Neuron (in vitro differentiated cells): ENCODE measurements around the gene EDEM2.

Experiments
- H2AFZ ChIP-seq: one replicate; pipeline ENCODE4 v1.6.1; 2013; ENCODE audit warnings: low read depth, mild to moderate bottlenecking, inconsistent platforms, low read length, moderate library complexity
- H3K27me3 ChIP-seq: one replicate; pipeline ENCODE4 v1.6.1; 2013; ENCODE audit warnings: low read length; ENCODE audit not compliant: insufficient read depth
- H3K36me3 ChIP-seq: one replicate; pipeline ENCODE4 v1.6.1; 2013; ENCODE audit warnings: low read length; ENCODE audit not compliant: insufficient read depth
- H3K4me1 ChIP-seq: one replicate; pipeline ENCODE4 v1.6.1; 2013; ENCODE audit warnings: low read length; ENCODE audit not compliant: insufficient read depth
- H3K4me3 ChIP-seq: 2 replicates; pipeline ENCODE4 v1.5.1; 2013; ENCODE audit warnings: mild to moderate bottlenecking, low read length, moderate library complexity
- H3K9me3 ChIP-seq: one replicate; pipeline ENCODE4 v1.6.1; 2013; ENCODE audit warnings: low read length

Gene EDEM2

DNA sequence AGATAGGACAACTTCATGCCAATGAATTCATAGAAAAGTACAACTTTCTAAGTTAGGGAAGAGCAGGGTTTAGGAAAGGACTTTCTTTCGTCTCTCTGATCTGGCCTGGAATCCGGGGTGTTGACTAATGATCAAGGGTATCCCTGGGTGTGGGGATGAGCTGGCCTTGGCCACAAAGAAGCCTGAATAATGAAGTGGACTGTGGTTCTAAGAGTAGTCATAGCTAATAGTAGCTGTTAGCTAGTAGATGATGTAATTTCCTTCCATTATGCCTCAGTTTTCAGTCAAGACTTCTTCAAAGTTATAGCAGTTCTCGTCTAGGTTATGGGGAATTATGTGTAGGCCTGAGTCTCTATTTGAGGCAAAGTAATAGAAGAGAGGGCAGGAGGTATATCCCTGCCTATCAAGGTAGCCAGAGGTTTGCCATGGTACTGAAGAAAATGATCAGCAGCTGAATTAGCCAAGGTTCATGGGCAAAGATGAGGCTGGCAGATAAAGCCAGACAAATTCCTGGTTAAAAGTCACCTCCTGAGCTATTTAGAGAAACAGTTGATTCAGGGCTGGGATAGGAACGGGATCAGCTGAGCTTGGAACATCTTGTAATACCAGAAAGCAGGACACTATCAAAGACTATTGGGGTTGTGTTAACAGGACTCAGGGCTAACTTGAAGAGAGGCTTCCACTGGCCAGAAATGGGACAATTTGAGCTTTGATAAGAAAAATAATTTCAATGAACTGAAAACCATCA lies 35.8 kb downstream of the EDEM2 start:
- H2AFZ ChIP-seq: no peak overlapping the region
- H3K4me1 ChIP-seq: peaks cover 1% of the 10 kb centered on the region
- no peaks in the 10 kb centered on the region for H3K27me3 ChIP-seq
- H3K9me3 ChIP-seq: no peaks in the 10 kb centered on the region
- peaks cover 4% of the 10 kb centered on the region for H3K36me3 ChIP-seq
- H3K4me3 ChIP-seq: no peak overlapping the region

DNA sequence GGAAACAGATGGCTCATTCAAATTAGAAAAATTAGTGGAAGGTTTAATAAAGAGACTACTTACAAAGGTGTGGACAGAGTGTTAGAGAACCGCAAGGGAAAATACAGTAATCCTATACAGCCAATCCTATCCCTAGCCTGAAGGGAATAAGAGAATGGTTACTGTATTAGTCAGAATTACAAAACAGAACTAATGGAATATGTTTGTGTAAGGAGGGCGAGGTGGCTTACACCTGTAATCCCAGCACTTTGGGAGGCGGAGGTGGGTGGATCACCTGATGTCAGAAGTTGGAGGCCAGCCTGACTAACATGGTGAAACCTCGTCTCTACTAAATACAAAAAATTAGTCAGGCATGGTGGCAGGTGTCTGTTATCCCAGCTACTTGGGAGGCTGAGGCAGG lies 38.2 kb downstream of the EDEM2 start:
- no peak overlapping the region for H2AFZ ChIP-seq
- H3K4me1 ChIP-seq: no peaks in the 10 kb centered on the region
- H3K27me3 ChIP-seq: no peaks in the 10 kb centered on the region
- H3K9me3 ChIP-seq: no peaks in the 10 kb centered on the region
- H3K36me3 ChIP-seq: no peaks in the 10 kb centered on the region
- no peak overlapping the region for H3K4me3 ChIP-seq

DNA sequence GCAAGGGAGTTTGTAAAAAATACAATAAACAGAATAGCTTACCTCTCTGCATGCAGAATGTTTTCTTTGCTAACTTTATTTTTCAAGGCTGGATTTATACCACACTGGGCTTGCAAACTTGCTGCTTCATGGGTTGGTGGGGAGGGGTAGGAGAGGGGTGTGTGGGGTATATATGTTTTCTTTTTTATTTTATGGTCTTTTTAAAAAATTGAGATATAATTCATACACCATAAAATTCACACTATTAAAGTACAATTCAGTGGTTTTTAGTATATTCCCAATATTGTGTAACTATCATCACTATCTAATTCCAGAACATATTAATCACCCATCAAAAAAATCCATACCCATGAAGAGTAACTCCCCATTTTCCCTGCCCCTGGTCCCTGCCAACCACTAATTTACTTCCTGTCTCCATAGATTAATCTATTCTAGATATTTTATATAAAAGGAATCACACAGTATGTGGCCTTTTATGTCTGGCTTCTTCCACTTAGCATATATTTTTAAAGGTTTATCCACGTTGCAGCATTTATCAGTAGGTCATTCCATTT lies 40.2 kb downstream of the EDEM2 start:
- Histone ChIP-seq H3K4me3 (no peak overlapping the region), H3K9me3 (no peaks in the 10 kb centered on the region), H3K36me3 (no peaks in the 10 kb centered on the region), H3K4me1 (no peaks in the 10 kb centered on the region), H2AFZ (no peak overlapping the region), H3K27me3 (no peaks in the 10 kb centered on the region)

DNA sequence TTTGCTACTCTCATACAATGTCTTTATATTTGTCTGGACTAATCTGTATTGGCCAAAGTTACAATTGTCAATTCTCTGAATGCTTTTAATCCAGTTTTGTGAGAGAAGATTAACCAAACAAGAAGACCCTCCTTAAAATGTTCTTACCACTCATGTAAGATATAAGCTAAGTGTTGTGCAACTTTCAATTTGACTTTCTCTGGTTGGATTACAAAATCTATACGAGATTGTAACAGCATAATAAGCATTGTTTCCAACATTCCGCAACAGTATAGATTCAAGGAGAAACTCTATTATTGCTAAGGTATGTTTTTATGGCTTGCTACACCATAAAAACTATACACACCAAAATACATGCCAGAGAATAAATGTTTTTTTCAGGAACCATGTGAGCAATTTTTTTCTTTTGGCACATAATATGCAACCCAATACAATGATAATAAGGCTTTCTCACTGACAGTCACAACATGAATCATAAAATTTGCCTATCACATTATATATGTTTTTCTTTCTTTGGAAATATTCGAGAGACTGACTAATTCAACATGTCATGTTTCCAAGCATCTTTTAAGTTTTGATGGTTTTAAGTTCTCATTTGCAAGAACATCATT lies 42.3 kb downstream of the EDEM2 start:
- Histone ChIP-seq H3K4me3 (no peak overlapping the region), H2AFZ (no peak overlapping the region), H3K36me3 (no peaks in the 10 kb centered on the region)

DNA sequence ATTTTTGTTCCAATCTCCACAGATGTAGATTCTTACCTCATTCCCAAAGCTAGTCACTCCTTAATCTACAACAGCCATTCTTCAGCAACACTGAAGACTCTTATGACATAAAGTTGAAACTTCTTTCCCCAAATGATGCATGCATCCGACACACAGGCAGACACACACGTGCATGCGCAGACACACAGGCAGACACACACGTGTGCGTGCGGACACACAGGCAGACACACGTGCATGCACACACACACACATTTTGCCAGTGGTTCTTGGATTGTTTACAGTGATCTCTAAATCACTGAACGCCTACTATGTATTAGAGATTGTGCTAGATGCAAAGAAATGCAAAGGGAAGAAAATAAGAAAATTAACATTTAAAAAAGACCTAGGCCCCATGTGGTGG lies 45.5 kb downstream of the EDEM2 start:
- Histone ChIP-seq H2AFZ (no peak overlapping the region), H3K36me3 (no peaks in the 10 kb centered on the region), H3K9me3 (no peaks in the 10 kb centered on the region), H3K4me3 (no peak overlapping the region), H3K27me3 (no peaks in the 10 kb centered on the region), H3K4me1 (no peaks in the 10 kb centered on the region)

More for the DNA sequence above, 42.3 kb downstream of the EDEM2 start:
- Histone ChIP-seq H3K9me3 (no peaks in the 10 kb centered on the region), H3K4me1 (no peaks in the 10 kb centered on the region), H3K27me3 (no peaks in the 10 kb centered on the region)

DNA sequence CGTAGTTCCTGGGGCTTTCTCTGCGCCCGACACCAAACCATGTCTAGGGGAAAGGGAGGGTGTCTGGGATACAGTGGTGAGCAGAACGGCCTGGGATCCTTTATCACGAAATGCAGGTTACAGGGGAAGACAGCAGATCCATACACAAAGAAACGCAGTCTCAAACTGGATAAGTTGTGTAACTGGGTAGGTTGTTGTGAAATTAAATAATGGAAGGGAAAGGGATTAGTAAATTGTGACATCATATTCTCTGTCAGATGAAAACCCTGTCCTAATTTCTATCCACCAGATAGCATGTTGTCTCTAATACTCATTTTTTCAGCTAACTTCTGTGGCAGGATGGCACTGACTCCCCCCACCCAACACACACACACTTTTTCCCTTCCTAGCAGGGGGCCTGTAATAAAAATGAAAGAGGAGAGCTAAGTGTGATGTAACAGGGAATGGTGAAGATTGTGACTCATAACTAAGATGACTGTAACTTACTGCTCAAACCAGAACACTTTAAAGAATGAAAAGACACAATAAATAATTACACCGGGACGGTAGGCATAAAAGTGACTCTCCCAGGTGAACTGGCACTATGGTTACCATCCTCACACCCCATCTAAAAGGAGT lies 53.8 kb downstream of the EDEM2 start:
- peak overlapping the region; percentile 69 for H2AFZ ChIP-seq
- no peaks in the 10 kb centered on the region for H3K9me3 ChIP-seq
- H3K36me3 ChIP-seq: peaks cover 10% of the 10 kb centered on the region
- H3K4me3 ChIP-seq: peak overlapping the region; percentile 97
- peaks cover 9% of the 10 kb centered on the region for H3K4me1 ChIP-seq
- H3K27me3 ChIP-seq: no peaks in the 10 kb centered on the region

DNA sequence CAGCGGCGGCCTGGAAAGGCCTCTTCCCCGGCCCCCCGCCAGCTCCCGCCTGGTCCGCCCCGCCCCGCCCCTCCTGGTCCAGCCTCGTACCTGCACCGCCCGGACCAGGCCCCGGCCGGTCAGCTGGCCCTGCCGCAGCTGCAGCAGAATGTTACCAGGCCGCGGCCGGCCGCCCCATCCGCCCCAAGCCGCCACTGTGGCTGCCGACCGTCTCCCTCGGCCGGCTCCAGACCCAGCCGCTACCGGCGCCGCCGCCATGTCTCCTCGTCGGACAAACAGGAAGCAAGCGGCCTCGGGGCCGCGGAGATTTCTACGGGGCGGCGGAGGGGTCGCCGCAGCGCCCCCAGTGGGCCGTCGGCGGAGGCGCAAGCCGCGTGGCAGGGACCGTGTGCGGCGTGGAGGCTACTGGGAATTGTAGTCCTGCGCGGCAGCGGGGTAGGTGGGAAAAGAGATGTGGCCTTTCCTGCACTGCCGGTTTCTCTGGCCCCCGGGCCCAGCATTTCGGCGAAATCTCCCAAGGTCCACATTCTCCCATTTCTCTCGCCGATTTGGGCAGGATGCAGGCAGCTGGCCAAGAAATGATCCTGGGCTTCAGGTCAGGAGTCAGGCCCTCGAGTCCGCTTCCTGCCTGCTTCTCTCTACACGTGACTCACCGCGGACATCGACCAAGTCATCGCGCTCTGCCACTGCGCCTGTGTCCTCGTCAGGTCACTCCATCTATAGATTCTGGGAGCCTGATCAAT lies 54.4 kb downstream of the EDEM2 start, which contains the start of gene TRPC4AP:
Gene TRPC4AP, minus strand, starts transcription at position 284 of the 743 bp plus-strand sequence. Its CDS starts 26 bp downstream, at position 258.
- Histone ChIP-seq H3K4me1 (peaks cover 9% of the 10 kb centered on the region), H3K27me3 (no peaks in the 10 kb centered on the region), H3K9me3 (no peaks in the 10 kb centered on the region), H3K36me3 (peaks cover 15% of the 10 kb centered on the region), H2AFZ (peak within 1 kb of the TSS; percentile 69), H3K4me3 (peak within 1 kb of the TSS; percentile 97)

DNA sequence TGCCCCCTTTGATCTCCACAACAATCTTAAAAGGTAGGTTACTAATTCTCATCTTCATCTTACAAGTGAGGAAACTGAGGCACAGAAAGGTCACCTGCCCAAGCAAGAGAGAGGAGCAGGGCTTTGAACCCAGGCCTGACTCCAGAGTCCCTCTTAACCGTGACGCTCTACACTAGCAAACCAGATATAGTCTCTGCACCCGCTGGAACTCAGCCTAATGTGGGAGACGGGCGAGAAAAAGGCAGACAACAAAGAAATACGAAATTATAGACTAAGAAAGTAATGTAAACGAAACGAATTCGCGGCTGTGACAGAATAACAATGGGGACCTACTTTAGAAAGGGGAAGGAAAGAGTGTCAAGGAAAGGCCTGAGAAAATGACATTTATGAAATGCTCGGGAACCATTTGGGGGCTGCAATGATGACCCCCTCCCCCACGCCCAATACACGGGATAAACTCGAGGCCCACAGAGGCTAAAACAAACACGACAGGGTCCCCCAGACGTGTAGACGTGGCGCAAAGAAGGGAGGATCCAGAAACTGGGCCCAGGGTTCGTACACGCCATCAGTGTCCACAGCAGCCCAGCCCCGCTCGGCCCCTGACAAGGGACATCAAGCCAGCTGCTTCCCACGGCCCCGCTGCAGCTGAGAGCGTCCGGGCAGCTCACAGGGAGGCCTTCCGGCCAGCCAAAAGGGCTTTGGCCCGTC lies 55.2 kb downstream of the EDEM2 start:
- Histone ChIP-seq H3K9me3 (no peaks in the 10 kb centered on the region), H3K36me3 (peaks cover 18% of the 10 kb centered on the region), H3K4me3 (peak overlapping the region; percentile 97), H3K27me3 (no peaks in the 10 kb centered on the region), H3K4me1 (peaks cover 9% of the 10 kb centered on the region), H2AFZ (peak overlapping the region; percentile 69)

DNA sequence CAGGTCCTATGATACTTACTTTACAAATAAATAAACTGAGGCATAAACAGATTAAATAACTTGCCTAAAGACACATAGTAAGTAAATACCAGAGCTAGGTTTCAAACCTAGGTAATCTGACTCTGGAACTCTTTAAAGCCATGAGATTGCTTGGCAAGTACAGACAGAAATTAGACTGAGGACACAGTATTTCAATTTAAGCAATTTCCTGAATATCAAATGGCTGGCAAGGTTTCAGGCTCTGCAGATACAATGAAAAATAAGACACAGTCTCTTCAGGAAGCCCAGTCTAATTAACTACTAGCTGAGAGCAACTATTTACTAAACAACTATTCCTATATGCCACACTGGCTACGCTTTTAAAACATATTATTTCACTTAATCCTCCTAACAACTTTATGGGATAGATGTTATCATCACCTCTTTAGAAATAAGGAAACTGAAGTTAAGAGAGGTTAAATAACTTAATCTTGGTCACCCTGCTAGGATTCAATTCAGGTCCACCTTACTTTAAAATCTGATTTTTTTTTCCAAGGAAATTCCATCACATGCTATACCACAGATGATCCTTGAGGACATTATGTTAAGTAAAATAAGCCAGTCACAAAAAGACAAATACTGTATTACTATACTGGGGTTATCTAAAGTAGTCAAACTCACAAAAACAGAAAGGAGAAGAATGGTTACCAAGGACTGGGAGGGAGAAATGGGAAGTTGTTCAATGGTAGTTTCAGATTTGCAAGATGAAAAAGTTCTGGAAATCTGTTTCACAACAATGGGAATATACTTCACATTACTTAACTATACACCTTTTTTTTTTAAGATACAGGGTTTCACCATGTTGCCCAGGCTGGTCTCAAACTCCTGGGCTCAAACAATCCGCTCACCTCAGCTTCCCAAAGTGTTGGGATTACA lies 58.6 kb downstream of the EDEM2 start:
- no peak overlapping the region for H2AFZ ChIP-seq
- H3K36me3 ChIP-seq: peaks cover 20% of the 10 kb centered on the region
- H3K4me3 ChIP-seq: no peak overlapping the region
- no peaks in the 10 kb centered on the region for H3K27me3 ChIP-seq
- peaks cover 9% of the 10 kb centered on the region for H3K4me1 ChIP-seq
- H3K9me3 ChIP-seq: no peaks in the 10 kb centered on the region

DNA sequence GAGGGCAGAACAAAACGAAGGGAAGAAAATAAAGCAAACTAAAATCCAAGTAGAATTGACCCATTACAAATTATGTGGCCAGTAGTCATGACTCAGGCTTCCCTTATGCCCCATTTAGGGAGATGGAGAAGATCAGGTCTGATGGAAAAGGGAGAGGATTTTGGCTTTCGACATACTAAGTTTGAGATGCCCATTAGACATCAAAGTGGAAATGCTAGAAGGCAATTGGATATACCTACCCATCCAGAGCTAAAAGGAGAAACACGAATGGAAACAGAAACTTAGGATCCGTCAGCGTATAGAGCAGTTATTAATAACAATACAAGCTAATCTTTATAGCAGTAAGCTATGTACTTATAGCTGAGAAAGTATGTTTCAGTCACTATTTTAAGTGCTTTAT lies 59.3 kb downstream of the EDEM2 start:
- H3K36me3 ChIP-seq: peaks cover 20% of the 10 kb centered on the region
- no peaks in the 10 kb centered on the region for H3K9me3 ChIP-seq
- H2AFZ ChIP-seq: no peak overlapping the region
- H3K4me1 ChIP-seq: peaks cover 9% of the 10 kb centered on the region
- no peaks in the 10 kb centered on the region for H3K27me3 ChIP-seq
- no peak overlapping the region for H3K4me3 ChIP-seq

DNA sequence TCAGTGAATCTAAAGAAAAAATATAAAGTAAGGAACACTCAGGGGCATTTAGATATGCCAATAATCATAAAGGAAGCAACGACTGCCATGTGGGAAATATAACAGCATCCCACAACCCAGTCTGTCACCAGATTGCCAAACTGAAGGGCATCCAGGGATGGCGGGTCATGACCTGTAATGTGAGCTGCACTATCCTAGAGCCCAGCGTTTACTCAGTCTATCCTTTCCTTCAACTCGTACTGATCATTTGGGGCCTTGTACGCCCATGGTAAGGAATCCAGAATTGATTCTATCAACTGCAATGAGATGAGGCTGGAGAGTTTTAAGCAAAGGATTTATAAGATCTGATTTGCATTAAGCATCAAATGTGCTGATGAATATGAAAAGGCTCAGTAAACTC lies 59.8 kb downstream of the EDEM2 start:
- Histone ChIP-seq H3K4me1 (peaks cover 9% of the 10 kb centered on the region), H2AFZ (no peak overlapping the region), H3K36me3 (peaks cover 20% of the 10 kb centered on the region), H3K4me3 (no peak overlapping the region), H3K9me3 (no peaks in the 10 kb centered on the region), H3K27me3 (no peaks in the 10 kb centered on the region)
